Caco-2 (cell line): ENCODE data around the gene WWOX. TPM values are rescaled to one million over a fixed set of nuclear protein-coding genes. Genes with fewer than 3 reads are reported as not detected.

Source experiments
- BruUV-seq: library from RNA; stranded (reverse); fragments of 400-500 nt; replicated peaks from 2 replicates; lab custom pipeline; 2021; lab: Mats Ljungman, UMichigan
- CTCF ChIA-PET: fragments of 300-600 bp; sonication (Branson Sonifier 250); formaldehyde crosslinking; loops from one replicate; lab custom pipeline; 2022; ENCODE audit warnings: antibody characterized with exemption; lab: Charles Lee
- POLR2A ChIA-PET: fragments of 300-600 bp; sonication (Branson Sonifier 250); formaldehyde crosslinking; loops from one replicate; lab custom pipeline; 2022; ENCODE audit warnings: antibody characterized with exemption; lab: Charles Lee
- DNase-seq, 2 experiments: peaks; one replicate each; pipeline versions ENCODE4 v3.0.0 to v3.0.0-alpha.2; 2020 to 2022
- H3K27me3 ChIP-seq: replicated peaks from 2 replicates; pipeline ENCODE4 v1.6.0; 2011; ENCODE audit warnings: low read length; ENCODE audit not compliant: control insufficient read depth, insufficient read depth
- H3K36me3 ChIP-seq: 2 replicates; pipeline ENCODE4 v1.5.1; 2011; ENCODE audit warnings: low read length; ENCODE audit not compliant: control insufficient read depth, insufficient read depth
- H3K4me1 ChIP-seq: fragments of 250-450 bp; sonication (Bioruptor Pico); 2 replicates; pipeline ENCODE4 v1.5.1; 2020; ENCODE audit warnings: mild to moderate bottlenecking
- H3K4me3 ChIP-seq: 2 replicates; pipeline ENCODE4 v1.5.1; 2011; ENCODE audit warnings: low read depth, mild to moderate bottlenecking, control low read depth, low read length
- H3K9me3 ChIP-seq: fragments of 250-450 bp; sonication (Bioruptor Pico); 2 replicates; pipeline ENCODE4 v1.5.1; 2020; ENCODE audit warnings: mild to moderate bottlenecking, moderate library complexity
- H3K27ac Mint-ChIP-seq: one replicate; pipeline ENCODE4 v1.8.0; 2022; ENCODE audit warnings: mixed read lengths; ENCODE audit not compliant: unreplicated experiment
- H3K27me3 Mint-ChIP-seq: one replicate; pipeline ENCODE4 v1.8.0; 2022; ENCODE audit warnings: mixed read lengths; ENCODE audit not compliant: insufficient read depth, unreplicated experiment
- H3K36me3 Mint-ChIP-seq: one replicate; pipeline ENCODE4 v1.8.0; 2022; ENCODE audit warnings: mild to moderate bottlenecking, mixed read lengths; ENCODE audit not compliant: insufficient read depth, unreplicated experiment
- H3K4me1 Mint-ChIP-seq: one replicate; pipeline ENCODE4 v1.8.0; 2022; ENCODE audit warnings: low read depth, mixed read lengths; ENCODE audit not compliant: unreplicated experiment
- H3K4me3 Mint-ChIP-seq: one replicate; pipeline ENCODE4 v1.8.0; 2022; ENCODE audit warnings: mild to moderate bottlenecking, moderate library complexity, mixed read lengths; ENCODE audit not compliant: unreplicated experiment
- H3K9me3 Mint-ChIP-seq: one replicate; pipeline ENCODE4 v1.8.0; 2022; ENCODE audit warnings: mixed read lengths; ENCODE audit not compliant: unreplicated experiment
- CTCF ChIP-seq, 2 experiments: fragments of 200-600 bp in 1 of 2; IDR thresholded peaks; 1 replicate in 1 of 2; 2 replicates in 1 of 2; pipeline versions ENCODE4 v1.5.1 to v1.8.0; 2011 to 2022; ENCODE audit warnings: antibody characterized with exemption in 1 of 2, control low read depth in 1 of 2, inconsistent platforms in 1 of 2, low read depth in 1 of 2, low read length in 1 of 2, mild to moderate bottlenecking in 1 of 2, moderate library complexity in 1 of 2; ENCODE audit not compliant: insufficient read depth in 1 of 2, severe bottlenecking in 1 of 2, unreplicated experiment in 1 of 2
- intact Hi-C: fragments of 100-400 bp; cut with micrococcal nuclease; formaldehyde crosslinking; loops from one replicate; pipeline ENCODE4 v1.10.0; 2022; ENCODE audit not compliant: unreplicated experiment
- total RNA-seq: library from RNA; stranded (reverse); gene quantifications from 2 replicates; pipeline ENCODE4 v1.2.3, GENCODE V29; 2022

Gene WWOX
- total RNA-seq, 1 experiment from 2014 or later: 45.0 TPM

- no peaks in the 10 kb centered on the region for H3K27me3 Mint-ChIP-seq
- no peaks in the 10 kb centered on the region for H3K36me3 ChIP-seq
- H3K36me3 Mint-ChIP-seq: peaks cover 5% of the 10 kb centered on the region
- ChIA-PET CTCF (no interaction called here), POLR2A (no interaction called here)
- H3K4me3 Mint-ChIP-seq: no peak overlapping the region
- no peaks in the 10 kb centered on the region for H3K27me3 ChIP-seq
- H3K4me1 Mint-ChIP-seq: peaks cover 21% of the 10 kb centered on the region
- DNase-seq: no peak
- no peak overlapping the region for H3K4me3 ChIP-seq
- TF ChIP-seq CTCF (IDR thresholded peaks at IDR 0.05; ENCODE audit: insufficient read depth in 1 of 2, low read depth in 1 of 2, low read length in 1 of 2, severe bottlenecking in 1 of 2, unreplicated experiment in 1 of 2): no peak
- intact Hi-C loops: loop anchor here (1.0 kb wide), 1 partner anchor 35 kb away; no protein-coding TSS in a partner anchor
- H3K9me3 Mint-ChIP-seq: peaks cover 14% of the 10 kb centered on the region
- no peak overlapping the region for H3K27ac Mint-ChIP-seq
- H3K4me1 ChIP-seq: peaks cover 9% of the 10 kb centered on the region
- H3K9me3 ChIP-seq: no peaks in the 10 kb centered on the region
- BruUV-seq: no TSS peak
Measured at GRCh38 chr16:78731785-78732184, 632.3 kb downstream of the WWOX start.

DNA sequence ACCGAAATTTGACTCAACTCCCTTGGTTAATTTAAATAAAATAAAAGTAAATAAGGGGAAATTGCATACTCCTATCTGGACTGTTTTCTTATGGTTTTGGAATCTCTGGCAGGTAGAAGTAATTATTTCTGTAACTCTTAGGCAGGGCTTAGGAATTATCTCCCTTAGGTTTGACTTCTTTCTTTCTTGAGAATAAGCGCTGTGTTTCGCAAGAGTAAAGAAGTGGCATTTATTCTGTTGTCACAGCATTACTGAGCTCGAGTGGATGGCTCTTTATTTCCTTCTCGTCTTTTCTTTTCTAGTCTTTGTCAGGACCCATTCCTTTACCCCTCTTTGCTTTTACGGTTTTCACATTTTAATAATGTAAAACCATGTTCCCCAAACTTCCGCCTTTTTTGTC is 633.2 kb downstream of the WWOX start:
- ChIA-PET CTCF (no interaction called here), POLR2A (no interaction called here)
- intact Hi-C loops: no loop called here
- Mint-ChIP-seq H3K36me3 (peaks cover 5% of the 10 kb centered on the region), H3K4me3 (no peak overlapping the region), H3K27ac (peak overlapping the region; percentile 84), H3K9me3 (peaks cover 15% of the 10 kb centered on the region), H3K27me3 (no peaks in the 10 kb centered on the region), H3K4me1 (peaks cover 21% of the 10 kb centered on the region)
- no peaks in the 10 kb centered on the region for H3K36me3 ChIP-seq
- no peak for TF ChIP-seq CTCF (IDR thresholded peaks at IDR 0.05; ENCODE audit: insufficient read depth in 1 of 2, low read depth in 1 of 2, low read length in 1 of 2, severe bottlenecking in 1 of 2, unreplicated experiment in 1 of 2)
- H3K4me3 ChIP-seq: no peak overlapping the region
- no TSS peak for BruUV-seq
- DNase-seq: no peak
- H3K4me1 ChIP-seq: peaks cover 9% of the 10 kb centered on the region
- H3K9me3 ChIP-seq: no peaks in the 10 kb centered on the region
- no peaks in the 10 kb centered on the region for H3K27me3 ChIP-seq

GRCh38 chr16:78735337-78735736 is 635.9 kb downstream of the WWOX start:
- TF ChIP-seq CTCF (IDR thresholded peaks at IDR 0.05; ENCODE audit: insufficient read depth in 1 of 2, low read depth in 1 of 2, low read length in 1 of 2, severe bottlenecking in 1 of 2, unreplicated experiment in 1 of 2): no peak
- Histone ChIP-seq H3K4me3 (no peak overlapping the region), H3K9me3 (no peaks in the 10 kb centered on the region), H3K36me3 (no peaks in the 10 kb centered on the region), H3K27me3 (no peaks in the 10 kb centered on the region), H3K4me1 (peaks cover 9% of the 10 kb centered on the region)
- Mint-ChIP-seq H3K4me1 (peaks cover 15% of the 10 kb centered on the region), H3K27ac (peak overlapping the region; percentile 53), H3K9me3 (peaks cover 15% of the 10 kb centered on the region), H3K36me3 (peaks cover 5% of the 10 kb centered on the region), H3K4me3 (no peak overlapping the region), H3K27me3 (no peaks in the 10 kb centered on the region)
- intact Hi-C loops: no loop called here
- ChIA-PET CTCF (no interaction called here), POLR2A (no interaction called here)
- BruUV-seq: no TSS peak
- DNase-seq: no peak
